SK-N-DZ (cell line): Measurements from ENCODE around the gene BIN2. TPM values are rescaled to one million over a fixed set of nuclear protein-coding genes. Genes with fewer than 3 reads are reported as not detected.

ENCODE experiments used
- DNase-seq: peaks from one replicate; pipeline ENCODE4 v3.0.0-alpha.2; 2015; ENCODE audit warnings: low spot score
- polyA plus RNA-seq, 2 experiments: library from polyadenylated mRNA; depleted of rRNA; stranded (reverse); fragments of >200 nt; gene quantifications; 2 replicates each; pipeline ENCODE4 v1.2.3, GENCODE V29; 2014

Gene BIN2
- not detected in 2 replicates for polyA plus RNA-seq (2014; cell fraction: cytosol; rRNA removed)
- not detected in 2 replicates for polyA plus RNA-seq (2014; cell fraction: nucleus; rRNA removed)

DNA sequence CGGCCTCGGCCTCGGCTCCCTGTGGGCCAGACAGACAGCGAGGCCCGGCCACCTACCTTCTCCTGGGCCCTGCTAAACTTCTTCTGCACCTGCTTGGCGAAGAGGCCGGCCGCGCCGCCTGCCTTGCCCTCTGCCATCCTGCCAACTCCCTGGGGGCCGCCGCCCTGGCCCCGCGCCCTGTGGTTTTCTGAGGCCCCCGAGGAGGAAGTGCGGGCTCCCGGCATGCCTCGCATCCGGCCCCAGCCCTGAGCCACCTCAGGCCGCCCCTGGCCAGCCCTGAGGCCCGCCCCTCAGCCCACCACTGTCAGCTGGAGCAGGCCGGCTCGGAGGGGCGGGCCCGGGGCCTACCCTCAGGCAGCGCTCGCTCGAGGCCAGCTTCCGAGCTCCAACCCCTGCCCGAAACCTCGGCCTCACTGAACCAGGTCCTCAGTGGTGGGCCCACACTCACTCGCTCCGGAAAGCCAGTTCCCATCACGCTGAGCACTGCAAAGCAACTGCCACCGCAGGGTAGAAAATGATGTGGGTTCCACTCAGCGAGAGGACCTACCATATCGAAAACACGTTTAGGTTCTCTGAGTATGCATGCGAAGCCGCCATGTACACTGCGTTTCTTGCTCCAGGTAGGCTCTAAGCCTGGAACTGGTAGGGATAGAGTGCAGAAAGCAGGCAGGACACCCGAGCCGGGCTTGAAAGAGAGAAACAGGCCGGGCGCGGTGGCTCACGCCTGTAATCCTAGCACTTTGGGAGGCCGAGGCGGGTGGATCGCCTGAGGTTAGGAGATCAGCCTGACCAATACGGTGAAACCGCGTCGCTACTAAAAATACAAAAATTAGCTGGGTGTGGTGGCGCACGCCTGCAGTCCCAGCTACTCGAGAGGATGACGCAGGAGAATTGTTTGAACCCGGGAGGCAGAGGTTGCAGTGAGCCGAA lies at the start of gene BIN2:
BIN2 (minus strand) TSS at position 209 of the 930 bp plus-strand sequence; CDS start at position 137, 72 bp downstream.
- no peak for DNase-seq

DNA sequence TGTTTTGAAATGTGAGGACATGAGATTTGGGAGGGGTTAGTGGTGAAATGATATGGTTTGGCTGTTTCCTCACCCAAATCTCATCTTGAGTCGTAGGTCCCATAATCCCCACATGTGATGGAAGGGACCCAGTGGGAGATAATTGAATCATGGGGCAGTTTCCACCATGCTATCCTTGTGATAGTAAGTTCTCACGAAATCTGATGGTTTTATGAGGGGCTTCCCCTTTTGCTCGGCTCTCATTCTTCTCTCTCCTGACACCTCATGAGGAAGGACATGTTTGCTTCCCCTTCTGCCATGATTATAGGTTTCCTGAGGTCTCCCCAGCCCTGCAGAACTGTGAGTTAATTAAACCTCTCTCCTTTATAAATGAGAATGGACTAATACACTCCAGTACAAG lies 49.2 kb upstream of the BIN2 start:
- no peak for DNase-seq

DNA sequence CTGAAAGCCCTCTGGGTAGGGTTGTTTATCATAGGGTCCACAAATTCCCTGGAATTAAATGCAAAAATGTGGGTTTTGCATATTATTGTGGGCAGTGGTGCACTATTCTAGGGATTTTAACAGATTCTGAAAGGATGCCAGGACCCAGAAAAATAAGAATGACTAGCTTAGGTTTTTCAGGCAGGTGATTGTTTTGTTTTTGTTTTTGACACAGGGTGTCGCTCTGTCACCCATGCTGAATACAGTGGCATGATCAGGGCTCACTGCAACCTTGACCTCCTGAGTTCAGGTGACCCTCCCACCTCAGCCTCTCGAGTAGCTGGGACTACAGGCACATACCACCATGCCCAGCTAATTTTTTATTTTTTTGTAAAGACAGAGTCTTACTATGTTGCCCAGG lies 48.0 kb upstream of the BIN2 start:
- no peak for DNase-seq

DNA sequence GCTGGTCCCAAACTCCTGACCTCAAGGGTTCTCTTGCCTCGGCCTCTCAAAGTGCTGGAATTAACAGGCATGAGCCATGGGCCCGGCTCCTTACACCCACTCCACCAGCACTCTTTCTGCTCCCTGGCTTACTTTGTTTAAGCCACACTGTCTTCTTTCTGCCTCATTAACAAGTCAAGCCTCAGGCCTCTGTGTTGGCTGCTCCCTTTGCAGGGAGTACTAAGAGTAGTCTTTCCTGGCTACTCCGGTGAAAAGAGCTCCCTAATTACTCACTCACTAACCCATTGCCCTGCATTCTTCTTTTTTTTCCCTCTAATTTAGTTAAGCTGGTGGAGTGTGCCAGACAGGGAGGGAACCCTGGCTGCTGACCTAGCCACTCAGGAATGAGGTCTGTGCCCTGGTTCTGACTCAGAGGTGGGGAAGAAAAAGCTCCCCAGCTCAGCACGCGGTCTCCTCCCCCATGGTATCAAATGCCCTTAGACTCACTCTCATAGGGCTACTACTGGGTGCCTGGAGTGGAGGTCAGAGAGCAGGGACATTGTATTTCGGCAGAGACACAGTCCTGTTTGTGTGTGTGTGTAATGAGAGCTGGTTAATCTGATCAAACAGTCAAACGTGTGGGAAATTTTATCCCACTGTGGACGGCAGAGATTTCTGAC lies 47.5 kb upstream of the BIN2 start:
- peak; percentile 86 for DNase-seq

DNA sequence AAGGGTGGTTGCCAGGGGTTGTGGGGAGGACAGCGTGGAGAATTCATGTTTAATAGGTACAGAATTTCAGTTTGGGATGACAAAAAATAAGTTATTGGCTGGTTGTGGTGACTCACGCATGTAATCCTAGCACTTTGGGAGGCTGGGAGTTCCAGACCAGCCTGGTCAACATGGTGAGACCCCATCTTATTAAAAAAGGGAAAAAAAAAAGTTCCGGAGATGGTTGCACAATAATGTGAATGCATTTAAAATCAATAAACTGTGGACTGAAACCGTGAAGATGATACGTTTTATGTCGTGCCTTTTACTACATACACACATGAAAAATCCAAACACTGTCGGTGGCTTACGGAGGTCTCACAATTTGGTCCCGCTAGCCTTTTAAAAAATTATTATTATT lies 46.7 kb upstream of the BIN2 start:
- no peak for DNase-seq

DNA sequence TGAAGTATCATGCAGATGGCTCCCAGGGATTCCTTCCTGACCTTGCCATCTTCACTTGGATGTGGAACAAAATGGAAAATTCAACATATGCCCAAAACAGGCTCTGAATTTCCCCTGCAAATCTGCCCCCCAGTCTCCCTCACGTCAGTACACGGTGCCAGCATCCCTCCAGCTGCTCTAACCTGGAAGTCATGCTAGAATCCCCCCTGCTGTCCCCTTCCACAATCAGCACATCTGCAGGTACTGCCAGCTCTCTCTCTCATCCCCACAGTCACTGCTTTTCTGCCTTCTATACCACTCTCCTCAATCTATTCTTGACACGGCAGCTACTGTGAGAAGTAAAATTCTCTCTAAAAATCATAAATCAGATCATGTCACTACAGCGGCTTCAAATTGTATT lies 45.6 kb upstream of the BIN2 start:
- no peak for DNase-seq

DNA sequence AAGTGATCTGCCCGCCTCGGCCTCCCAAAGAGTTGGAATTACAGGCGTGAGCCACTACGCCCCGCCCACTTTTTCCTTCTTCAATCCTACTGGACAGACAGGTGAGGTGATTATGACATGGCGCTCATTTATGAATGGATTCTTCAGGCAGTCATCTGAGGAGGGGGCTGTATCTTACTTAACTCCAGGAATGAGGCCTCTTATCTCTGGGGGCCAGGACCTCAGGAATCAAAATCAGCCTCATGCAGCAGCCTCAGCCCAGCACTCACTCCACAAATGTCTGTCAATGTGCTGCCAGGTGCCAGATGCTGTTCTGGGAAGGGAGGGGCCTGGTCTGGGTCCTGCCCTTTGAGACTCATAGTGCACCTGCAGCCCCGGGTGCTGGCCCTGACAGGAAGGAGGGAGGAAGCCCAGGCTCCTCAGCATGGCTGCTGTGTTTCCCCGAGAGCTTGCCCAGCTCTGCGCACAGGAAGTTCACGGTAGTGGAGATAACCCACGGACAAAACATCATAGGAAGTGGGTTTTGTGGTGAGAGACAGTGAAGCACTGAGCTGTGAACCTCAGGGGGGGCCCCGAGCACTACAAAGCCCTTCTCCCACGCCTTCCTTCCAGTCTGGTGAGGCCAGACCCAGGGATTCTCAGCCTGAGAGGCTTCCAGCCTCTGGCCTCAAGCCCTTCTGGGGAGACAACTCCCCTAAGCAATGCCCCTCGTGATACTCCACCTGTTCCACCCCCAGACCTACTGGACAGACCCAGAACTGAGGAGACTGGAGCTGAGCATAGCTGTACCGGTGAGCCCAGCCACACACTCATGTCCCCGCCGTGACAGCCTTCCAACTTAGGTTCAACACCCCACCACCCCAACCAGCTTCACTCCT lies 44.9 kb upstream of the BIN2 start:
- peak; percentile 60 for DNase-seq

DNA sequence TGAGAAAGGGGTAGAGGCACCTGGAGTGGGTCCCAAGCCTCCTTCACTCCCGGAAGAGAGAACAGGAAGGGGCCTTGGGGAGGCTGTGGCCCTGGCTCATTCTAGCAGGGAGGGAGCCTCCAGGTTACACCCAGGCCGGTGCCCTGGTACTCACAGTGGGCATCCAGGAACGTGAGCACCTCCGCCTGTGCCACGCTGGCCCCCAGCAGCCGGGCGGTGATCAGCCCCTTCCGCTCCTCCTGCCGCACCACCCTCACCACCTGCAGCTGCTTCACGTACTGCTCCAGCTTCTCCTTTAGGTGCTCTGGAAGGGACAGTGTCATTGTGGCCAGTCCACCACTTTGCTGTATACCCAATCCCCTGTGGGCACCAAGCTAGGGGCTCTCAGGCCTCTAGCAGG lies 41.3 kb upstream of the BIN2 start:
- DNase-seq: no peak

DNA sequence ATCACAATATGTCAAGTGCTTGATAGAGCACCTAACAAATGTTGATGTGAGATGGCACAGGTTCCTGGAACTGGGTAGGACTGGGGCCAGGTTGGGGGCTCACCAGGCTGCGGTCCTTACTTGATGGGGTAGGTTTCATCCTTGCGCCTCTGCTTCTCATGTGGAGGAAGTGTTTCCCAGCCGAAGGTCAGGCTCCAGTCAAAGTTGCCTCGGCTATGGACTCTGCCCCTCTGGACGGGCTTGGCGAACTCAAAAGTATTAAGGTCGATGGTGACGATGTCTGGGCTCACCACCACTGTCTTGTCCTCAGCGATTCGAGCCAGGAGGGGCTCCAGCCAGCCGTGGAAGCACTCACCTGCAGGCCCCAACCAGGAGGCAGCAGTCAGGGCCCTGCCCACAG lies 40.0 kb upstream of the BIN2 start:
- no peak for DNase-seq

DNA sequence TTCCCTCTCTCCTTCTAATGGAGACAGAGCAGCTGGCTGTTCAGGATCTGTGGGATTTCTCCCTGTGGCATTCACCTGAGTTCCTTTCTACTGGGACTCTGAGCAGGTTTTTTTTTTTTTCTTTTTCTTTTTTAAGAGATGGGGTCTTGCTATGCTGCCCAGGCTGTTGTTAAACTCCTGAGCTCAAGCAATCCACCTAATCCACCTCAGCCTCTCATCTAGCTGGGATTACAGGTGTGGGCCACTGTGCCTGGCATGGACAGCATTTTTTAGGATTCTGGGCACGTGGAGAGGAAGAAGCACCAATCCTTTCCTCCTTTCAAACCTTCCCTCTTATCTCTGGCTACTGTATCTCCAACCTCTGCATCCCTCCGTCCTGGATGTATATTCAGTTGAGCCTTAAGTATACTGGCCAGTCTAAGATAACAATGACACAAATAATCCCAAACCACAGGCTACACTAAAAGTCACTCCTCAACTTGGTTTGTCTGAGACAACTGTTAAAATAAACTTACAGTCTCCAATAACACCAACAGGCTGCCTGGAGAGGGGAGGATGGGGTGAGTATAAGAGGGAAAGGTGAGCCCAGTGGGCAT lies 38.9 kb upstream of the BIN2 start:
- no peak for DNase-seq

DNA sequence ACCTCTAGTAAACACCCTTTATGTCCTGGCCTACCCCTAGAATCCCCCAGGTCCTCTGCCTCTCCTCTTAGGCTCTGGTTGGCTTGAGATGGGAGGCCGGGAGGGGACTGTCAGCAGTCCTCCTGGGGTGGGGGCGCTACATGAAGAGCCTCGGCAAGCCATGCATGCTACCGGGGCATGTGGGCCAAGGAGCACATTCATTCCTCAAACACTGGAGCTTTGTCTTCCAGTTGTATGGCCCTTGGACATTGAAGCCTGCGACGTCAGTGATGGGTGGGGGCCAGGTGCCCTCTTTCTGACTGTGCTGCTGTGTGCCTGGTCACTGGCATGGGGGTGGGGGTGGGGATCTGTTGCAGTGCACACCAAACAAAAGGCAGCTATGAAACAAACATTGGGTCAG lies 38.3 kb upstream of the BIN2 start:
- no peak for DNase-seq

DNA sequence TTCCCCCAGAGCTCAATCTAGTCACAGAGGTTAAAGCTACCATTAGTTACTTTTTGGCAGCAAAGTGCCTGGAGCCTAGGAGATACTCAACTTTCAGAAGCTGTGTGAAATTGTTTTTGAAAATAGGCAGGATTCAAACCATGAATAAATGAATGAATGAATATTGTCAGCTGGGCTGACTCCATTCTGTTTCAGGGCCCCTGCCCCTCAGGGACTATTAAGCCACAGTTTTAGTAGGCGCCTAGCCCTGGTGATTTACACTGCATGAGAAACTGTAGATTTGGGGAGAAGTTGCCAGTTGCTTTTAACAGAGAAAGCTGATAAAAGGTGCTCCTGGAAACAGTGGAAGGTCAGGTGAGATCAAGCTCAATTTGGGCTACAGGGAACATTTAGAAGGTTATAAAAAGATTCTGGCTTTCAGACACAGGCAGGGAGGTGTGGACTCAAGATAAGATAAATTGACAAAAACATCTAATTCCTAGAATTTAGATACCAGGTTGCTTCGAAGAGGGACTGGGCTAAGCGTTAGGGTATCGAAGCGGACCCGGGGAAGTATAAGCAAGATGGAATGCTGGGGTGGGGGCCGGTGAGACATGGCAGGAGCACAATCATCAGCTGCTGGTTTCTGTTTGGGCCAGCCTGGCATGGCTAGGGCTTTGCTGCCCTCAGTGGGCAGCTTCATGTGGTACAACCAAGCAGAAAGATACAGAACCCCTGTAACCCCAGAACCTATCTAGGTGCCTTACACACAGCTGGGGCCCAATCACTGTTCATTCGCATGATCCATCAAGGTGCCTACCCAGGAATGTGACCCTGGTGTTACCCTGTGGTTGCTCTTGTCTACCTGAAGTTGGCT lies 37.4 kb upstream of the BIN2 start:
- DNase-seq: no peak

DNA sequence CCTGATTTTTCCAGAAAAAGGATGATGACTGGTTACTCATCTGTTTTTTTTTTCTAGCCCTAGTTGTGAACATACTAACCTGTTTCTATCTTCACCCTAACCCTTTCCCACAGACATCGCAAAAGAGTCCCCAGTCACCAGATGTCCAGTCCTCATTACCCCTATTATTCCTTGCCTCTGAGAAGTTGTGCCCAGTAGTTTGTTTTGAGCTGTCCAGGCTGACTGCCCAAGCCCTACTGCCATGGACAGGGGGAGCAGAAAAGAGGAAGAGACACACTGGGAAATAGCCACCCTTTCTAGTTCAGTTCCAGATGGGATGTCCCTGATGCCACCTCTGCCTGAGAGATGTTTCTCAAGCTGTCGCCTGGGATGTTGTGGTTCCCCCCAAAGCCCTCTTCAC lies 36.3 kb upstream of the BIN2 start:
- no peak for DNase-seq

DNA sequence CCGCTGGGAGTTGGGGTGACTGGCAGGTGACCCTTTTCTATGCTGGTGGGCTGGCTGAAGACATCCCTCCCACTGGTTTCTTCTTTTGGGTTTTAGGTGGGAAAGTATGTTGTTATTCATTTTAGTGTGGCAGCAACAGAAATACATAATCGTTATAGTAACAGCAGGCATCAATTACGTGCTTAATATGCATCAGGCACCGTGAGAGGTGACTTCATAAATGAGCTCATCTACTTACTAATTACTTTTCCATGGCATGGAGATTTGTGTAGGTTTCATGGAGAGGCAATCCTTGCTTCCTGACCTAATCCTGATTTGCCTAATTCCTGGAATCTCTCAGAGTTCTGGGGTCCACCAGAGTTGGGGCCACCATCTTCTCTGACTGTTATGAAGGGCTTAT lies 35.9 kb upstream of the BIN2 start:
- DNase-seq: no peak

DNA sequence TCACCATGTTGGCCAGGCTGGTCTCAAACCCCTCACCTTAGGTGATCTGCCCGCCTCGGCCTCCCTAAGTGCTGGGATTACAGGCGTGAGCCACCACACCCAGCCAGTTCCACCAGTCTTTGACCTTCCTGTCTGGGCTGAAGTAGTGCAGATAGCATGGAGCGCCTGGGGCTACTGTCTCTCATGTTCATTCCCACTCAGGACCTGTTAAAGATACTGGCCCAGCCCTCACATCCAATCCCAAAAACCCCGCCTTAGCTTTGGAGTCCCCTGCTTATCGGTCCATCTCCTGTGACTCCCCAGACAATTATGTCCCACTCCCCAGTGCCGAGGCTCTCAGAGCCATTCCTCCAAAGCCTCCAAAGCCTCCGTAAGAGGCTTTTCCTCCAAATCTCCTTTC lies 34.5 kb upstream of the BIN2 start:
- DNase-seq: no peak

DNA sequence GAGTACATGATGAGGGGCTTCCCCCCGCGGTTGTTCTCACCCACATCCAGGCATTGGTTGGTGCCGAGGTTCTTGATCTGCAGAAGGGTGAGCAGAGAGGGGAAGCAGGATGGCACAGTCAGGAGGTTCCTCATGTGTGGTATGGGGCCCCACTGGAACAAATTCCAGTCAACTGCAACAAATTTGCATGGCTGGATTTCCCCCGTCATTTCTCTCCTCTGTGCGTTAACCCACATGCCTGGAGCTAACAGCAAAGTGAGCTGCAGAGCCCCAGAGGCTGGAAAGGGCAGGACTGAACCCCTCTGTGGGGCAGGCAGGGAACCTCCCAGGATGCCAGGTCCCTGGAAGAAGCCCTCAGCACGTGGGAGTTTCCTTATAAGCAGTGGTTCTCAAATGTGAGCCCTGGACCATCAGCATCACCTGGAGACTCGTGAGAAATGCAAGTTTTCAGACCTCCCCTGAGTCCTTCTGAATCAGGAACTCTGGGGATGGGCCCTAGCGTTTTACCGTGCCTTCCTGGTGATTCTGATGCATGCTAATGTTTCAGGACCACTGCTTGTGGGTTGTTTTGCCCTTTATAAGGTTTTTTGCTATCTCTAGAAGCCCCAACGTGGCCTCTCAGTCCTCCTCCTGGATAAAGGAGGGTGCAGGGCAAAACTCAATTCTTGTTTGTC lies 33.5 kb upstream of the BIN2 start:
- DNase-seq: no peak

DNA sequence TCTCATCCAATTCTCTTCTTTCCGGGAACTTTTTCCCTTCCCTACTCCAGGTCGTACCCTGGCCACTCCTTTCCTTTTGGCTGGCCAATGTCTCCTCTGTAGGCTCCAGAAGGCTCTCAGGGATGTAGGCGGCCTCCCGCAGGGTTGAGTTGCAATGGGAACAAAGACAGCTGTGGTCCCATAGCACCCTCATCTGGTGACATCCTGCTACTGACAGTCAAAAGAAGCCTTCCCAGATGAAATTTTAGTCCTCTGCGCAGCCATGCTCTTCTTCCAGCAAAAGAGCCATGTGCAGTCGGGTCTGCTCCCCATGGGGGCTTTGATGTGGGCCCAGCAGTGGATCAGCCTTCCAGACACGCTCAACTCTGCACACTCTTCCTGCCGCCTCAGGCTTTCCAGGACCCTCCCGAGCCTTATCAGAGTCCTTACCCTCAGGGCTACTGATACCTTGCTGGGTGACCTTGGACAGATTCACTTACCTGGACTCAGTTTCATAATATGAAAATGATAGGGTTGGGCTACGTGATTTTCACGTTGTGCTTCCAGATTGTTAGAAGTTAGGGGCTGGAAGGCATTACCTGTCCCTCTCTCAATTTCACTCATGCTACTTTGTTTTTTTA lies 28.0 kb upstream of the BIN2 start:
- DNase-seq: peak; percentile 42

DNA sequence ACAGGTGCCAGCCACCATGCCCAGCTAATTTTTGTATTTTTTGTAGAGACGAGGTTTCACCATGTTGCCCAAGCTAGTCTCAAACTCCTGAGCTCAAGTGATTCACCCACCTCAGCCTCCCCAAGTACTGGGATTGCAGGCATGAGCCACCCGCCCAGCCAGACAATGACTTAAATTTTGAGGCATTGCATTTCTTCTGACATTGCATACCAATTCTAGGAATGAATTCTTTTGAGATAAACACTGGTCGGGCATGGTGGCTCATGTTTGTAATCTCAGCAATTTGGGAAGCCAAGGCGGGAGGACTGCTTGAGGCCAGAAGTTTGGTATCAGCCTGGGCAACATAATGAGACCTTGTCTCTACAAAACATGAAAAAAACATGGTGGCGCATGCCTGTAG lies 25.1 kb upstream of the BIN2 start:
- no peak for DNase-seq

DNA sequence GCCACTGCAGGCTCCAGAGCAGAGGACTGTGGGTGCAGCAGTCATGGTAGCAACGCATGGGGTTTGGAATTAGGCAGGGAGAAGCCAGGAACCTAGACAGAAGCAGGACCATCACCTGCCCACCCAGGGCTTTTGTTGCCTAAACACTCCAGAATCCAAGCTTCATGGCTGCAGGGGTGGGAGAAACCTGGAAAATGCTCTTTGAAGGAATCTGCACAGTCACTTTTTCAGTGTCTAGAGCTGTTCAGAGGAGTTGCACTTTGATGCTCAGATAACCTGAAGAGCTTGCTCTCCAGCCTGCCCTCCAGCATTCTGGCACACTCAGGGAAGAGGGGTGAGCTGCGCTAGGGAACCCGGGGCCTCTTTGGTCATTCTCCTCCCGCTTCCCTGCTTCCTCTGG lies 24.1 kb upstream of the BIN2 start:
- DNase-seq: no peak

DNA sequence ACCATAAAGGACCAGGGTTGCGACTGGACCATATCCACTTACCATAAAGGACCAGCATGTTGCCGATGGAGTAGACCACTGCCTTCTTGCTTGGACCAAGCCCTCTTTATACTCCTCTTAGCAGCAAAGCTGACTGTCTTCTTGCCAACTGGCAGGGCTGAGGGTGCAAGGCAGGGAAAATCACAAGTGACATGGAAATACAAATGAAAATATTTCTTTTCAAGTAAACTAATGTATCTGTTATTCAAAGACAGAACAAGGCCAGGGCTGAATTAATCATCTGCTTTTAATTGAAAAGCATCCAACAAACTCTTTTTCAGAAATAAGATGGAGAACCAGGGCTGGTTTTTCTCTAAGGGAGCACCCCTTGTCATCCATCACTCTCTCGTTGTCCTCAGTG lies 22.6 kb upstream of the BIN2 start, which contains the start of gene CELA1:
CELA1 (minus strand) TSS at position 99 of the 400 bp plus-strand sequence; CDS start at position 58, 41 bp downstream.
- DNase-seq: no peak
